ENCODE measurements around the gene SCAPER. TPM values are rescaled to one million over a fixed set of nuclear protein-coding genes. Genes with fewer than 3 reads are reported as not detected.

SCAPER gene
- total and polyA plus RNA-seq, 10 of the 15 experiments (the other 5 are each of a cell fraction or from before 2014, with no cell fraction given): 1.0 to 7.7 (median 3.9) TPM

DNA sequence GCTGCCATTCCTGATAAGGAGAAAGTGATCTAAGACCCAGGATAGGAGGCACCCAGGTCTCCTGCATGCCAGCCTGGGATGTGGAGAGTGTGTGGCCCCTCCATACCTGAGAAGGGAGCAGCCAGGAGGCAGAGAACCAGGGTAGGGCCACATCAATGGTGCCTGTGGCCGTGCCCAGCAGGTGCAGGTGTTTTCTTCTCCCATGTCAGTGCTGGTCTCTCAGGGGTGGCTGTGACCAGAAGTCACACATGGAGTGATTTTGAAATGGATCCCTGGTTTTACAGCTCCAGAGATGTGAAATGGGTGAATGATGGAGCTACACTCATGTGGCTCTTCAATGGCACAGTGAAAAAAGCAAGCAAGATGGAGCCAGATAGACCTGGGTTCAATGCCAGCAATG, 571.8 kb downstream of the SCAPER start:
- no peak for ATAC-seq
- in situ Hi-C loops (cut with MboI) (no loop called here), intact Hi-C loops (cut with micrococcal nuclease; ENCODE audit: unreplicated experiment) (loop anchor here (5.0 kb wide), 1 partner anchor 96 kb away; no protein-coding TSS in a partner anchor)
- H3K4me1 ChIP-seq (ENCODE audit: control insufficient read depth, insufficient read depth, low read length): peaks cover 10% of the 10 kb centered on the region; the same call in 1 of the 2 replicates
- no peaks in the 10 kb centered on the region for H3K79me2 ChIP-seq (ENCODE audit: control insufficient read depth, insufficient read depth, low read length)
- ChIA-PET SMC1A (ENCODE audit: uncharacterized antibody, unreplicated experiment) (interaction anchor here (0.9 to 1.9 kb wide), 4 partner anchors 49 to 117 kb away, joined by 3 to 5 read pairs (median 3); no protein-coding TSS in a partner anchor), POLR2A (interaction anchor here (0.6 kb wide), 1 partner anchor 728 kb away, joined by 7 read pairs; no protein-coding TSS in a partner anchor), CTCF (interaction anchor here (1.0 to 3.0 kb wide), 6 partner anchors 9 to 148 kb away, joined by 3 to 21 read pairs (median 7); no protein-coding TSS in a partner anchor), RAD21 (ENCODE audit: unreplicated experiment) (interaction anchor here (1.1 kb wide), 2 partner anchors 142 to 148 kb away, joined by 4 read pairs; no protein-coding TSS in a partner anchor)
- H3K9me3 ChIP-seq (replicated peaks; ENCODE audit: control insufficient read depth, insufficient read depth, low read length): no peaks in the 10 kb centered on the region; the same call in 2 of the 3 replicates
- no peak for TF ChIP-seq NFYB (IDR thresholded peaks at IDR 0.05; ENCODE audit: insufficient read depth, low read depth, low read length)
- TF ChIP-seq, protein P1, sequence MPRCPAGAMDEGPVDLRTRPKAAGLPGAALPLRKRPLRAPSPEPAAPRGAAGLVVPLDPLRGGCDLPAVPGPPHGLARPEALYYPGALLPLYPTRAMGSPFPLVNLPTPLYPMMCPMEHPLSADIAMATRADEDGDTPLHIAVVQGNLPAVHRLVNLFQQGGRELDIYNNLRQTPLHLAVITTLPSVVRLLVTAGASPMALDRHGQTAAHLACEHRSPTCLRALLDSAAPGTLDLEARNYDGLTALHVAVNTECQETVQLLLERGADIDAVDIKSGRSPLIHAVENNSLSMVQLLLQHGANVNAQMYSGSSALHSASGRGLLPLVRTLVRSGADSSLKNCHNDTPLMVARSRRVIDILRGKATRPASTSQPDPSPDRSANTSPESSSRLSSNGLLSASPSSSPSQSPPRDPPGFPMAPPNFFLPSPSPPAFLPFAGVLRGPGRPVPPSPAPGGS (IDR thresholded peaks at IDR 0.05; ENCODE audit: borderline replicate concordance, insufficient read depth, low read depth, low read length, poor library complexity, severe bottlenecking): no peak
- TF ChIP-seq JUNB (IDR thresholded peaks at IDR 0.05): no peak
- TF ChIP-seq SMC3 (IDR thresholded peaks at IDR 0.05; ENCODE audit: borderline replicate concordance, low read length): no peak
- no peak for TF ChIP-seq RELA (IDR thresholded peaks at IDR 0.05; ENCODE audit: borderline replicate concordance, partially characterized antibody)
- TF ChIP-seq, protein P2, sequence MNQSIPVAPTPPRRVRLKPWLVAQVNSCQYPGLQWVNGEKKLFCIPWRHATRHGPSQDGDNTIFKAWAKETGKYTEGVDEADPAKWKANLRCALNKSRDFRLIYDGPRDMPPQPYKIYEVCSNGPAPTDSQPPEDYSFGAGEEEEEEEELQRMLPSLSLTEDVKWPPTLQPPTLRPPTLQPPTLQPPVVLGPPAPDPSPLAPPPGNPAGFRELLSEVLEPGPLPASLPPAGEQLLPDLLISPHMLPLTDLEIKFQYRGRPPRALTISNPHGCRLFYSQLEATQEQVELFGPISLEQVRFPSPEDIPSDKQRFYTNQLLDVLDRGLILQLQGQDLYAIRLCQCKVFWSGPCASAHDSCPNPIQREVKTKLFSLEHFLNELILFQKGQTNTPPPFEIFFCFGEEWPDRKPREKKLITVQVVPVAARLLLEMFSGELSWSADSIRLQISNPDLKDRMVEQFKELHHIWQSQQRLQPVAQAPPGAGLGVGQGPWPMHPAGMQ (IDR thresholded peaks at IDR 0.05; ENCODE audit: borderline replicate concordance): no peak
- no peak for TF ChIP-seq ZNF217 (IDR thresholded peaks at IDR 0.05)
- WGBS (ENCODE audit: insufficient coverage, insufficient replicate concordance, low lambda C conversion rate, missing lambda C conversion rate): 91% methylated on average over 1 of the region's 1 CpG
- no peak for FAIRE-seq
- H3K36me3 ChIP-seq (ENCODE audit: control insufficient read depth in 2 of 2, insufficient read depth in 2 of 2, low read length in 1 of 2): no peaks in the 10 kb centered on the region
- peaks cover 0 to 9% of the 10 kb centered on the region in 2 experiments; a peak in 2 of 4 replicates for H3K27me3 ChIP-seq (replicated peaks in 1 of 2; ENCODE audit: control insufficient read depth in 2 of 2, insufficient read depth in 2 of 2, low read length in 1 of 2)
- BruUV-seq (replicated peaks): no TSS peak
- no peaks in the 10 kb centered on the region for H4K20me1 ChIP-seq (ENCODE audit: control insufficient read depth, insufficient read depth)
- no peak overlapping the region for H3K4me3 ChIP-seq
- no peak for DNase-seq (ENCODE audit: low read depth, low spot score)
- H2AFZ ChIP-seq (ENCODE audit: control insufficient read depth, low read depth, low read length): no peak overlapping the region
- no peak overlapping the region for H3K27ac ChIP-seq (ENCODE audit: control insufficient read depth, insufficient read depth)
- no peak overlapping the region for H3K9ac ChIP-seq (ENCODE audit: control insufficient read depth, insufficient read depth, low read length)
- no peak overlapping the region for H3K4me2 ChIP-seq (ENCODE audit: control insufficient read depth, insufficient read depth)

Data from GM12878 (cell line).